HG03342 (cell line): ENCODE measurements around the gene TRIM45.

ENCODE experiments used
- ATAC-seq: cut with Tn5 transposase; IDR thresholded peaks from one replicate; pipeline ENCODE4 v1.9.1; 2021; ENCODE audit warnings: mild to moderate bottlenecking, moderate library complexity; ENCODE audit not compliant: unreplicated experiment

TRIM45 gene

GRCh38 chr1:117061986-117062415 is 59.5 kb downstream of the TRIM45 start:
- peak; percentile 26 for ATAC-seq
